Esophagus muscularis mucosa (tissue), 4 donors: Measurements from ENCODE around the gene EDC3. TPM values are rescaled to one million over a fixed set of nuclear protein-coding genes. Genes with fewer than 3 reads are reported as not detected.
"Not testable (repeated sequence)": the region's sequence is repeated elsewhere in the genome, so short reads cannot be mapped to it uniquely, and the experiment has no call there.

Experiments used
- DNase-seq: peaks from one replicate; pipeline ENCODE4 v3.0.0-alpha.2; 2017; ENCODE audit errors: extremely low spot score
- H3K27ac ChIP-seq, 4 donors: fragments of 200-600 bp; sonication (generic); replicated peaks in 1 of 4; 1 replicate in 3 of 4; 2 replicates in 1 of 4; pipeline ENCODE4 v1.5.1; 2016 to 2019; ENCODE audit warnings: mild to moderate bottlenecking in 1 of 4
- H3K27me3 ChIP-seq, 4 donors: fragments of 200-600 bp; sonication (generic); one replicate each; pipeline versions ENCODE4 v1.5.1 to v1.6.0; 2016 to 2019
- H3K36me3 ChIP-seq, 4 donors: fragments of 200-600 bp; sonication (generic); one replicate each; pipeline ENCODE4 v1.5.1; 2016 to 2019
- H3K4me1 ChIP-seq, 4 donors: fragments of 200-600 bp; sonication (generic); one replicate each; pipeline ENCODE4 v1.5.1; 2016 to 2019
- H3K4me3 ChIP-seq, 4 donors: fragments of 200-600 bp; sonication (generic); 1 replicate in 2 of 4; 2 replicates in 2 of 4; pipeline ENCODE4 v1.5.1; 2016 to 2019; ENCODE audit warnings: mild to moderate bottlenecking in 4 of 4, moderate library complexity in 1 of 4
- H3K9me3 ChIP-seq, 4 donors: fragments of 200-600 bp; sonication (generic); 1 replicate in 3 of 4; 2 replicates in 1 of 4; pipeline ENCODE4 v1.5.1; 2016 to 2019
- EP300 ChIP-seq: sonication (generic); formaldehyde crosslinking; IDR thresholded peaks from one replicate; pipeline ENCODE4 v1.6.1; 2017; ENCODE audit warnings: antibody characterized with exemption
- POLR2A ChIP-seq: fragments of 450-650 bp; IDR thresholded peaks from one replicate; pipeline ENCODE4 v1.6.1; 2017; ENCODE audit warnings: antibody characterized with exemption, moderate library complexity, mild to moderate bottlenecking, low read depth
- POLR2AphosphoS5 ChIP-seq, 2 donors: sonication (generic); formaldehyde crosslinking; IDR thresholded peaks; one replicate each; pipeline ENCODE4 v1.6.1; 2017; ENCODE audit warnings: antibody characterized with exemption in 2 of 2
- WGBS: methylation state at CpG from one replicate; pipeline ENCODE4 v1.1.5; 2018; 5-methylcytosine and 5-hydroxymethylcytosine counted together
- intact Hi-C: fragments of 100-400 bp; cut with DNase I; formaldehyde crosslinking; loops from one replicate; pipeline ENCODE4 v1.15.1; 2023
- total RNA-seq, 4 donors: library from RNA; depleted of rRNA; stranded (reverse); fragments of >200 nt; gene quantifications; one replicate each; pipeline versions ENCODE4 v1.1.0 to v1.2.1, GENCODE V29; 2016
- TF ChIP-seq, protein P1 (sequence below), 3 experiments: fragments of 200-600 bp in 2 of 3; fragments of 450-650 bp in 1 of 3; sonication (generic) in 2 of 3; IDR thresholded peaks; one replicate each; pipeline ENCODE4 v1.5.1; 2017 to 2019; ENCODE audit warnings: antibody characterized with exemption in 3 of 3, mild to moderate bottlenecking in 2 of 3, moderate library complexity in 1 of 3

The EDC3 gene
- total RNA-seq, 4 donors from 2014 or later = 9.6 to 19.5 (median 17.9) TPM

DNA sequence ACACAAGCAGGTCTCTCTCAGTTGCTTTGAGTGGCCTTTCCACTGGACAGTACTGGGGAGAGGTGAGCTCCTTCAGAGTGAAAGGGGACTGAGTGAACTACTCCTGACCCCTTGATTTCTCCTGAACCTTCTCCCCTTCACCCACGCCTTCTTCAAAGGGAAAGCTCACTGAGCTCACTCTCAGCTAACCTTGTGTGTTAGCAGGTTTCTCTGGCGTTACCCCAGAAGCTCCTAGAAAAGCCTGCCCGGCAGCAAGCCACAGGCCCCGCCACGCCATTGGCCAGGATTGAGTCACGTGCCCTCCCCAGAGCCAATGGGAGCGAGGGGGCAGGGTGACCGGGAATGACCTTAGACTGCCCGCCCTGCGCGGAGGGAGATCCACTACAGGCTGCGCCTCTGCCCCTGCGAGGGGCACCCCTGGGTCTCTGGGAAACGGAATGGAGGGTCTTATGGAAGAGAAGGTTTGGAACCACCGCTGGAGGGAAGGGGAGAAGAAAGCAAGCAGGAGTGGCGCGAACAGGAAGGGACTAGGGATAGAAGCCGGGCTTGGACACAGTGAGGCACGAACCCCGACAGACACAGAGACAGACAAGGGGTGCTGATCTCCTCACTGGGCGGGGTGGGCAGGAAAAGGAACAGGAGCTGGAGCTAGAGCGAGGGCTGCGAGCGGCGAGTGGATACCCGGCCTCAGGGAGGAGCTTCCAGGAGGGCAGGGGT is 97.5 kb downstream of the EDC3 start:
- Histone ChIP-seq H3K9me3 (no peaks in the 10 kb centered on the region), H3K36me3 (peaks cover 0 to 28% (median 16%) of the 10 kb centered on the region in 4 donors), H3K27ac (peak overlapping the region; percentile 85 to 90 (median 88)), H3K27me3 (no peaks in the 10 kb centered on the region), H3K4me1 (peaks cover 25 to 32% (median 27%) of the 10 kb centered on the region in 4 donors), H3K4me3 (peak overlapping the region; percentile 63 to 71 (median 67))
- peak; percentile 98 for DNase-seq
- intact Hi-C loops = no loop called here
- WGBS = 0% methylated on average over 23 of the region's 26 CpGs
- TF ChIP-seq POLR2A (peak; percentile 26), EP300 (no peak), POLR2AphosphoS5 (IDR thresholded peaks at IDR 0.05) (peak; percentile 91 to 96)
- TF ChIP-seq, protein P1, sequence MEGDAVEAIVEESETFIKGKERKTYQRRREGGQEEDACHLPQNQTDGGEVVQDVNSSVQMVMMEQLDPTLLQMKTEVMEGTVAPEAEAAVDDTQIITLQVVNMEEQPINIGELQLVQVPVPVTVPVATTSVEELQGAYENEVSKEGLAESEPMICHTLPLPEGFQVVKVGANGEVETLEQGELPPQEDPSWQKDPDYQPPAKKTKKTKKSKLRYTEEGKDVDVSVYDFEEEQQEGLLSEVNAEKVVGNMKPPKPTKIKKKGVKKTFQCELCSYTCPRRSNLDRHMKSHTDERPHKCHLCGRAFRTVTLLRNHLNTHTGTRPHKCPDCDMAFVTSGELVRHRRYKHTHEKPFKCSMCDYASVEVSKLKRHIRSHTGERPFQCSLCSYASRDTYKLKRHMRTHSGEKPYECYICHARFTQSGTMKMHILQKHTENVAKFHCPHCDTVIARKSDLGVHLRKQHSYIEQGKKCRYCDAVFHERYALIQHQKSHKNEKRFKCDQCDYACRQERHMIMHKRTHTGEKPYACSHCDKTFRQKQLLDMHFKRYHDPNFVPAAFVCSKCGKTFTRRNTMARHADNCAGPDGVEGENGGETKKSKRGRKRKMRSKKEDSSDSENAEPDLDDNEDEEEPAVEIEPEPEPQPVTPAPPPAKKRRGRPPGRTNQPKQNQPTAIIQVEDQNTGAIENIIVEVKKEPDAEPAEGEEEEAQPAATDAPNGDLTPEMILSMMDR (IDR thresholded peaks at IDR 0.05) = no peak

DNA sequence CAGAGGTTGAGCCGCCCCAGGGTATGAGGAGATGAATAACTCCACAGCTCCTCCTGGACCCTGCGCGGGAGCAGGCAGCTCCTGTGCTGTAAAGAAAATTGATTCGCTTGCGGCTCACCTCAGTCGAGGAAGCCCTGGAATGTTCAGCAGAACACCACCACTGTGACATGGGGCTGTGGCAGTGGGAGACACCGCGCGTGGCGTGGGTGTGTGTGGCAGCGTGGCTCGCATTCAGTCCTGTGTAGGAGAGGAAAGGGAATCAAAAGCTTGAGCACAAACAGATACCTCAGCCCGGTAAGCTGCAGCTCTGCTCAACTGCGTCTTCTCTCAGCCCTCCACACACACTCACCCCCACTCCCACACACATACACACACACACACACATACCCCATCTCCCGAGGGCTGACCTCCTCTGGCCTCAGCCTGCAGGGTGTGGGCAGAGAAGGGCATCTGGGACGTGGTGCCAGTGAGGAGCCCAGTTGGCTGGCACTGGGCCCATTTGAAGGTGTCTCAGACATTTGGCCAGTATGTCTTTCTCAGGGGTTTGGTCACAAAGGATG is 98.6 kb downstream of the EDC3 start:
- intact Hi-C loops, H3K4me3 ChIP-seq, H3K27me3 ChIP-seq, H3K9me3 ChIP-seq, DNase-seq, H3K27ac ChIP-seq: not testable (repeated sequence)
- 83% methylated on average over 13 of the region's 16 CpGs for WGBS
- peaks cover 25 to 32% (median 27%) of the 10 kb centered on the region in 4 donors for H3K4me1 ChIP-seq
- peaks cover 0 to 39% (median 26%) of the 10 kb centered on the region in 4 donors for H3K36me3 ChIP-seq

DNA sequence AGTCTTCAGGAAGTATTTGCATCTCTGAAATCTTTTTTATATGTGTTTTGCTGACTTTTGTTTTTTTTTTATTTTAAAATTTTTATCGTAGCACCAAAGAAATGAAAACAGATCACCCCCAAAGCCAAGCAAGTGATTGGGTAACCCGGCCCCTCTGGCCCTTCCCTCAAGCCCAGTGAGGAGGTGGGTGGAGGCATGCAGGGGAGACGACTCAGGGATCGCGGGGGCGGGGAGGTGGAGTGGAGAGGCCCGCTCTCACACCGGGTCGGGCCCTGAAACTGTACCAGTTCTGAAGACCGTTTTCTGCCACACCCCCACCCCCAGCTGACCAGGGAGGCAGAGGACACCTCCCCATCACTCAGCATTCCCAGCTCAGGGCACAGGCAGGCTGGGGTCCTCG is 99.1 kb downstream of the EDC3 start:
- 80% methylated on average over 7 of the region's 11 CpGs for WGBS
- H3K27me3 ChIP-seq, intact Hi-C loops, H3K27ac ChIP-seq, H3K9me3 ChIP-seq, H3K4me3 ChIP-seq, DNase-seq: not testable (repeated sequence)
- H3K36me3 ChIP-seq = peaks cover 4 to 44% (median 31%) of the 10 kb centered on the region in 4 donors
- peaks cover 25 to 32% (median 27%) of the 10 kb centered on the region in 4 donors for H3K4me1 ChIP-seq

DNA sequence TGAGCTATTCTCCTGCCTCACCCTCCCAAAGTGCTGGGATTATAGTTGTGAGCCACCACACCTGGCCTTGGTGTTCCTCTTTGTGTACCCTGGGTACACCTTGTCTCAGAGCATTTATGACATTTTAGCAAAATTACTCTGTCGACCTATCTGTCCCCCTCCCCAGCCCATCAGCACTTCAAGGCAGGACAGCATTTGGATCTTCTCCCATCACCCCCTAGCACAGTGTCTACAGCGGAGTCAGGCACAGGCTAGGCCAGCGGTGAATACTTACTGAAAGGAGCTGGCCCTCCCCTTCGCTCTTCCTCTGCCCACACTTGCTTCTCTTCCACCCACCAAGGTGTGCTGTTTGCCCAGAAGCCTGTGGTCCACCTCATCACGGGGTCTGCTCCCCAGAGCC is 100.6 kb downstream of the EDC3 start:
- Histone ChIP-seq H3K4me1 (peaks cover 19 to 25% (median 23%) of the 10 kb centered on the region in 4 donors), H3K27me3 (no peaks in the 10 kb centered on the region), H3K27ac (no peak overlapping the region), H3K36me3 (peaks cover 12 to 58% (median 45%) of the 10 kb centered on the region in 4 donors), H3K9me3 (no peaks in the 10 kb centered on the region), H3K4me3 (no peak overlapping the region)
- TF ChIP-seq POLR2A (no peak), EP300 (no peak), POLR2AphosphoS5 (IDR thresholded peaks at IDR 0.05) (no peak)
- TF ChIP-seq, protein P1 (IDR thresholded peaks at IDR 0.05) = no peak
- no peak for DNase-seq
- intact Hi-C loops = no loop called here
- 89% methylated on average over 5 of the region's 5 CpGs for WGBS

DNA sequence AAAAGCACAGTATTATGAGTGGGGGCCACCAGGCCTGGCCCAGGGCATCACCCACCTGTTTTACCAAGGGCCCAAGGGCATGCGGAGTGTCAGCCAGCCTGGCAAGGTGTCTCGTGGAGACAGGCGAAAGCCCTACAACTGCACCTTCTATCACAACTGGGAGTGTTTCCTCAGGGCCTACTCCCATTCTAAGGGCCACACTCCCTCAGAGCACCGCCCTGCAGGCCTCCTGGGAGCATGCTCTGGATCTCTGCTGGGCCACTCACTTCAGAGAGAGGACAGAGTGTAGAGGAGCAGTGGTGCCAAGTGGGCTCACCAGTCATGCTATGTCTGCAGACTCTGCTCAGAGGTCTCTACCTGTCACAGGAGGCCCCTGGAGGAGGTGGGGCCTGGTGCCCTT is 101.4 kb downstream of the EDC3 start:
- H3K4me1 ChIP-seq = peaks cover 12 to 18% (median 16%) of the 10 kb centered on the region in 4 donors
- H3K4me3 ChIP-seq = no peak overlapping the region
- H3K36me3 ChIP-seq = peaks cover 12 to 66% (median 50%) of the 10 kb centered on the region in 4 donors
- no peak overlapping the region for H3K27ac ChIP-seq
- H3K9me3 ChIP-seq = no peaks in the 10 kb centered on the region
- WGBS = 100% methylated on average over 1 of the region's 4 CpGs
- intact Hi-C loops = no loop called here
- DNase-seq = no peak
- H3K27me3 ChIP-seq = no peaks in the 10 kb centered on the region
- TF ChIP-seq EP300 = no peak

DNA sequence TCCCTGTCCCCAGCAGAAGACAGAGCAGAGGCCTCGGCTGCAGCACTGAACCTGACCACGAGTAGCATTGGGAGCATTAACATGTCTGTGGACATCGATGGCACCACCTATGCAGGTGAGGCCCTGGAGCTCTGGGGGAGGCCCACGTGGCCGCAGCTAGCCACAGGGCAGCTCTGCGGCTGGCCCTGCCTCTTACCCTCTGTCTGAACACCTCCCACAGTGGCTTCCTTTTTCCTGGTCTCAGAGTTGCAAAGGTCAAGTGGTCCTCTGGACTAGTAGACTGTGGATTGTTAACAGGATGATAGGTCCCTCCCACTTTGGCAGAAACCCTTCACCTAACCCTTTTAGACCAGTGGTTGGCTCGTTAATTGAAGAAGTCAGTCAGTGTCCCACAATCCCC is 102.7 kb downstream of the EDC3 start:
- intact Hi-C loops = no loop called here
- no peak for DNase-seq
- no peak overlapping the region for H3K4me3 ChIP-seq
- H3K27me3 ChIP-seq = no peaks in the 10 kb centered on the region
- H3K36me3 ChIP-seq = peaks cover 12 to 68% (median 50%) of the 10 kb centered on the region in 4 donors
- no peaks in the 10 kb centered on the region for H3K9me3 ChIP-seq
- H3K27ac ChIP-seq = no peak overlapping the region
- H3K4me1 ChIP-seq = peaks cover 4 to 23% (median 11%) of the 10 kb centered on the region in 4 donors
- 90% methylated on average over 1 of the region's 7 CpGs for WGBS
- TF ChIP-seq, protein P1 (IDR thresholded peaks at IDR 0.05) = no peak
- TF ChIP-seq POLR2A = no peak
- TF ChIP-seq POLR2AphosphoS5 (IDR thresholded peaks at IDR 0.05) = no peak
- no peak for TF ChIP-seq EP300
